Mesenchymal stem cell (in vitro differentiated cells and primary cell): Measurements from ENCODE around the gene SP3. TPM values are rescaled to one million over a fixed set of nuclear protein-coding genes. Genes with fewer than 3 reads are reported as not detected.

Source experiments
- DNase-seq: peaks from one replicate; pipeline ENCODE4 v3.0.0-alpha.2; 2013
- H2AFZ ChIP-seq: one replicate; pipeline ENCODE4 v1.6.1; 2013; ENCODE audit warnings: low read depth, mild to moderate bottlenecking, control low read depth, inconsistent platforms, low read length, moderate library complexity
- H2AK5ac ChIP-seq: 2 replicates; pipeline ENCODE4 v1.6.1; 2013; ENCODE audit warnings: low read length, moderate library complexity, mild to moderate bottlenecking, inconsistent platforms; ENCODE audit not compliant: severe bottlenecking
- H2BK120ac ChIP-seq: one replicate; pipeline ENCODE4 v1.6.1; 2013; ENCODE audit warnings: low read depth, mild to moderate bottlenecking, inconsistent platforms, low read length, moderate library complexity
- H2BK12ac ChIP-seq, 2 experiments: one replicate each; pipeline ENCODE4 v1.6.1; 2013; ENCODE audit warnings: inconsistent platforms in 2 of 2, low read length in 2 of 2, mild to moderate bottlenecking in 2 of 2, moderate library complexity in 2 of 2, control low read depth in 1 of 2
- H2BK15ac ChIP-seq: one replicate; pipeline ENCODE4 v1.6.1; 2013; ENCODE audit warnings: mild to moderate bottlenecking, low read depth, inconsistent platforms; ENCODE audit not compliant: poor library complexity, severe bottlenecking
- H2BK5ac ChIP-seq: 2 replicates; pipeline ENCODE4 v1.6.1; 2013; ENCODE audit warnings: low read depth, mild to moderate bottlenecking, low read length, control low read depth, inconsistent platforms; ENCODE audit not compliant: poor library complexity, severe bottlenecking
- H3K14ac ChIP-seq, 2 experiments: one replicate each; pipeline ENCODE4 v1.6.1; 2013; ENCODE audit warnings: inconsistent platforms in 2 of 2, low read length in 2 of 2, control low read depth in 1 of 2, mild to moderate bottlenecking in 1 of 2, moderate library complexity in 1 of 2
- H3K18ac ChIP-seq, 2 experiments: one replicate each; pipeline ENCODE4 v1.6.1; 2013; ENCODE audit warnings: inconsistent platforms in 2 of 2, low read length in 2 of 2, control low read depth in 1 of 2, low read depth in 1 of 2, mild to moderate bottlenecking in 1 of 2
- H3K23ac ChIP-seq, 2 experiments: one replicate each; pipeline ENCODE4 v1.6.1; 2013; ENCODE audit warnings: inconsistent platforms in 2 of 2, low read length in 2 of 2, mild to moderate bottlenecking in 2 of 2, moderate library complexity in 2 of 2, control low read depth in 1 of 2
- H3K27ac ChIP-seq: 2 replicates; pipeline ENCODE4 v1.5.1; 2013; ENCODE audit warnings: mild to moderate bottlenecking, moderate library complexity, low read length, control low read depth, inconsistent platforms; ENCODE audit not compliant: poor library complexity, severe bottlenecking
- H3K27me3 ChIP-seq, 2 experiments: 2 replicates each; pipeline versions ENCODE4 v1.6.1 to v1.7.0; 2013; ENCODE audit warnings: low read length in 2 of 2, mild to moderate bottlenecking in 2 of 2, moderate library complexity in 2 of 2, control low read depth in 1 of 2, inconsistent platforms in 1 of 2; ENCODE audit not compliant: control insufficient read depth in 1 of 2, insufficient read depth in 1 of 2
- H3K36me3 ChIP-seq, 2 experiments: 2 replicates each; pipeline versions ENCODE4 v1.6.1 to v1.7.0; 2013; ENCODE audit warnings: low read length in 2 of 2, control low read depth in 1 of 2, inconsistent platforms in 1 of 2, low read depth in 1 of 2, mild to moderate bottlenecking in 1 of 2; ENCODE audit not compliant: insufficient read depth in 2 of 2, control insufficient read depth in 1 of 2
- H3K4ac ChIP-seq, 2 experiments: one replicate each; pipeline ENCODE4 v1.6.1; 2013; ENCODE audit warnings: inconsistent platforms in 2 of 2, low read length in 2 of 2, mild to moderate bottlenecking in 2 of 2, moderate library complexity in 2 of 2, control low read depth in 1 of 2, low read depth in 1 of 2
- H3K4me1 ChIP-seq: 2 replicates; pipeline ENCODE4 v1.6.1; 2013; ENCODE audit warnings: low read depth, low read length, control low read depth; ENCODE audit not compliant: control insufficient read depth, insufficient read depth
- H3K4me2 ChIP-seq: 2 replicates; pipeline ENCODE4 v1.6.1; 2013; ENCODE audit warnings: low read length, mild to moderate bottlenecking, inconsistent platforms; ENCODE audit not compliant: poor library complexity, severe bottlenecking
- H3K4me3 ChIP-seq, 2 experiments: 2 replicates each; pipeline versions ENCODE4 v1.5.1 to v1.7.0; 2013; ENCODE audit warnings: low read length in 2 of 2, mild to moderate bottlenecking in 2 of 2, control low read depth in 1 of 2, low read depth in 1 of 2; ENCODE audit not compliant: insufficient read depth in 1 of 2
- H3K79me1 ChIP-seq: replicated peaks from 2 replicates; pipeline ENCODE4 v1.6.1; 2013; ENCODE audit warnings: mild to moderate bottlenecking, control low read depth, low read length, inconsistent platforms; ENCODE audit not compliant: poor library complexity, severe bottlenecking
- H3K9ac ChIP-seq: 2 replicates; pipeline ENCODE4 v1.7.0; 2013; ENCODE audit warnings: mild to moderate bottlenecking, low read length, moderate library complexity
- H3K9me3 ChIP-seq: 2 replicates; pipeline ENCODE4 v1.7.0; 2013; ENCODE audit warnings: mild to moderate bottlenecking, low read length; ENCODE audit not compliant: control insufficient read depth
- H4K8ac ChIP-seq: one replicate; pipeline ENCODE4 v1.6.1; 2013; ENCODE audit warnings: inconsistent platforms, mild to moderate bottlenecking, low read length, moderate library complexity
- H4K91ac ChIP-seq: one replicate; pipeline ENCODE4 v1.6.1; 2013; ENCODE audit warnings: mild to moderate bottlenecking, low read length, inconsistent platforms
- WGBS: methylation state at CpG from one replicate; pipeline ENCODE4 v1.1.7; 2013; ENCODE audit warnings: mixed read lengths; 5-methylcytosine and 5-hydroxymethylcytosine counted together
- polyA plus RNA-seq, 2 experiments: library from polyadenylated mRNA; stranded (reverse); fragments of 200-250 nt; gene quantifications; one replicate each; pipeline ENCODE4 v1.2.3, GENCODE V29; 2013

Gene SP3
- 25.1 TPM for polyA plus RNA-seq (2013, experiment 1 of 2)
- 24.7 TPM for polyA plus RNA-seq (2013, experiment 2 of 2)

DNA sequence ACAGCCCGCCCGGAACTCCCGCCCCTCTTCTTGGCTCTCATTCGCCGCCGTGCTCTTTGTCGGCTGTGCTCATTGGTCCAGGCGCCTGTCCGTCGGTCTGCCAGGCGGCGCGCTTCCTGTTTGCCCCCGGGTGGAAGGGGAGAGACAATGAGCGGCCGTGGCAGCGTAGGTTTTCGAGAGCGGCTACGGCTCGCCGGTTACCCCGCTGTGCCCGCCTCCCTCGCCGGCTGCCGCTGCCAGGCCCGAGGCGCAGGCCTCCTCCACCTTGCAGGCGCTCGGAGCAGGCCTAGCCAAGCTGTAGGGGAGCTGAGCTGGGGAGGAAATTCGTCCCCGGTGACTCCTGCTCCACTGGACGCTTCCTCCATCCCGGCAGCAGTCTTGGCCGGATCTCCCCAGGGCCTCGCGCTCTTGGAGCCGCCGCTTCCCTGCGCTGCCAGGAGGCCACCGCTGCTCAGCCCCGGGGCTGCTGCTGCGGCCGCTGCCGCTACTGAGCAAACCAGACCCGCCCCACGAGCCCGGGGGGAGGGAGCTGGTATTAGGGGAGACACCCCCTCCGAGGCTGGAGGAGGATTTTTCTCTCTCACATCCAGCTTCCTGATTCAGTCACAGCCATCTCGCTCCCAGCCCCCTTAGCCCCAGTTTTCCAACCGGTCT lies at the start of gene SP3:
TSS of gene SP3 (minus strand) at position 2 of the 654 bp plus-strand sequence. CDS start 202 bp downstream, outside the sequence.
- peak within 1 kb of the TSS; percentile 98 for H3K9ac ChIP-seq
- H4K8ac ChIP-seq, result peak within 1 kb of the TSS; percentile 100
- H3K36me3 ChIP-seq, result peaks cover 0 to 11% of the 10 kb centered on the region in 2 experiments
- H3K27me3 ChIP-seq, result no peaks in the 10 kb centered on the region
- peak within 1 kb of the TSS in 1 of 2 experiments; percentile 97 for H2BK12ac ChIP-seq
- peak within 1 kb of the TSS; percentile 85 for H3K4me2 ChIP-seq
- WGBS, result 0% methylated on average over 30 of the region's 52 CpGs
- H2BK5ac ChIP-seq, result peak within 1 kb of the TSS; percentile 99
- H4K91ac ChIP-seq, result peak within 1 kb of the TSS; percentile 100
- peak within 1 kb of the TSS; percentile 92 for H2AK5ac ChIP-seq
- H3K4ac ChIP-seq, result peak within 1 kb of the TSS; percentile 100
- H3K14ac ChIP-seq, result peak within 1 kb of the TSS; percentile 77 to 100
- no peaks in the 10 kb centered on the region for H3K4me1 ChIP-seq
- DNase-seq, result peak; percentile 98
- peak within 1 kb of the TSS; percentile 99 for H3K27ac ChIP-seq
- no peaks in the 10 kb centered on the region for H3K79me1 ChIP-seq
- peak within 1 kb of the TSS; percentile 90 to 99 for H3K4me3 ChIP-seq
- peak within 1 kb of the TSS; percentile 85 for H2AFZ ChIP-seq
- H3K23ac ChIP-seq, result peak within 1 kb of the TSS; percentile 100
- H2BK120ac ChIP-seq, result peak within 1 kb of the TSS; percentile 96
- H3K9me3 ChIP-seq, result peaks cover 5% of the 10 kb centered on the region
- H2BK15ac ChIP-seq, result peak within 1 kb of the TSS; percentile 92
- peak within 1 kb of the TSS; percentile 100 for H3K18ac ChIP-seq

DNA sequence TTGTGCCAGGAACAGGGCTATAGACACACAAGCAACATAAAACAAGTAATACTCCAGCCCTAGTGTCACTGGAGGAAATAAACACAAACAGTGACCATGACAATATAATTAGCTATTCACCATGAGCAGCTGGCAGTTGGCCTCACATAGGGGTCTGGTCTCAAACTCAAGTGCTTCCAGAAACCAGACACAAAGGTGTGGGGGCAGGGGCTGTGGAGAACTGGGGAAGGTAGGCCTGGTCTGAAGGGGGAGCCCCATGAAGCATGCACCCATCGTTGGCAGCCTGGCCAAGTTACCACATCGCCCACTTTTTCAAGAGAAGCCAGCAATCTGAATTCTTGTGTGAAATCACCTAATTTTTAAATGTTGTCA lies 49.5 kb upstream of the SP3 start:
- no peaks in the 10 kb centered on the region for H3K36me3 ChIP-seq
- H3K18ac ChIP-seq, result no peak overlapping the region
- no peaks in the 10 kb centered on the region for H3K79me1 ChIP-seq
- H3K27ac ChIP-seq, result no peak overlapping the region
- H3K4me3 ChIP-seq, result peak overlapping the region in 1 of 2 experiments; percentile 81
- no peak overlapping the region for H2BK12ac ChIP-seq
- H3K23ac ChIP-seq, result no peak overlapping the region
- H4K91ac ChIP-seq, result no peak overlapping the region
- H2AFZ ChIP-seq, result no peak overlapping the region
- no peak overlapping the region for H2BK120ac ChIP-seq
- H3K14ac ChIP-seq, result no peak overlapping the region
- no peak overlapping the region for H2BK15ac ChIP-seq
- peak overlapping the region; percentile 99 for H3K9ac ChIP-seq
- H3K4me2 ChIP-seq, result no peak overlapping the region
- no peaks in the 10 kb centered on the region for H3K4me1 ChIP-seq
- DNase-seq, result no peak
- no peak overlapping the region for H4K8ac ChIP-seq
- no peak overlapping the region for H2AK5ac ChIP-seq
- H3K9me3 ChIP-seq, result no peaks in the 10 kb centered on the region
- no peaks in the 10 kb centered on the region for H3K27me3 ChIP-seq
- WGBS, result 88% methylated on average over 2 of the region's 2 CpGs
- H2BK5ac ChIP-seq, result no peak overlapping the region
- H3K4ac ChIP-seq, result no peak overlapping the region

DNA sequence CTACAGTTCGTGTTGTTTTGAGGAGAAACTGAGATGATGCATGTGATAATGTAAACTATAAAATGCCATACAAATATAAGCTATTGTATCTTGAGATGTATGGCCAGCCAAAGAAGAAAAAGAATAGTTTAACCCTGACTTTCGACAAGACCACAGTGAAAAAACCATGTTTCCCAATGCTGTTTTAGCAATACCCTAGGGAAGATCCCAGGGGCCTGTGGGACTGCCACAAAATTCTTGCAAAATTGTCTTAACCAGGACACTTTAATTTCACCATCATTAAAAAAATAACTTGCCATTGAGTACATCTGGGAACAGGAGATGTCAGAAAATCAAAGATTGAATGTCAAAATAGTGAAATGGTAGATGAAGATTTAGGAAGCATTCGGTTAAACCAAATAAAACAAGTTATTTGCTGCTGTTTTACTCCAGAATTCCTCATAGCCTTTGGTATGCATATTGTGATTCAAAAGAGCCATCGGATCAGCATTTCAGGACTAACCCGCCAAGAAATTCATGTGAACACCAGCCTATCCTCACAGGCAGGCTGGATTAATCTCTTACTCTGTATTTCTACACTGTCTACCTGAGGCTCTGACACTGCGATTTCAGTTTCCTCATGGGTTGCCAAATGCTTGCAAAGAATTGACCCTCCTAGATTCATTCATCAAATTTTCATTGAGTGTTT lies 49.0 kb upstream of the SP3 start:
- WGBS, result 63% methylated on average over 5 of the region's 6 CpGs
- no peak overlapping the region for H2BK12ac ChIP-seq
- H4K8ac ChIP-seq, result no peak overlapping the region

DNA sequence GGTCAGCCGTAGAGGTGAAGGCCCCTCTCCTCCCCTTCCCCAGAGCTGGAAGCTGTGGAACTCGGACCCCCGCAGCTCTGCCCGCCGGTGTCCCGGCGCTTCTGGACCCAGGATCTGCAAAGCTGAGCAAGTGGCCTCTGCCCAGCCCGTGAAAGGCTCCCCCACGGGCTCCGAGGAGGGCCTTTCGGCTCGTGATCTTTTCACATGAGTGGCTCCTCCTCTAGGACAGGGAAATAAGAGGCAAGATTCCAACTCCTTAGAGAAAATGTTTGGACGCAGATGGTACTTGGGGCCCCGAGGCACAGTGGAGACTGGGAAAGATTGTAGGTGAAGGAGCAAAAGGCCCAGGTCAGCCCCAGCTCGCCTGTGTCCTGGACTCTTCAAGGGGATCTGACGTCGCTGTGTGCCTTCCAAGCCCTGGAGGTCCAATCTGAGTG lies 48.2 kb upstream of the SP3 start:
- Histone ChIP-seq H3K23ac (no peak overlapping the region), H3K27ac (no peak overlapping the region), H3K14ac (no peak overlapping the region), H3K9ac (peak overlapping the region; percentile 99), H2BK120ac (peak overlapping the region; percentile 94), H2BK5ac (no peak overlapping the region), H3K18ac (peak overlapping the region; percentile 84 to 94), H4K91ac (peak overlapping the region; percentile 93), H3K79me1 (no peaks in the 10 kb centered on the region), H3K4me1 (no peaks in the 10 kb centered on the region), H2BK12ac (peak overlapping the region in 1 of 2 experiments; percentile 66), H2BK15ac (peak overlapping the region; percentile 98), H3K4me3 (peak overlapping the region in 1 of 2 experiments; percentile 81), H3K27me3 (no peaks in the 10 kb centered on the region), H2AK5ac (no peak overlapping the region), H3K36me3 (no peaks in the 10 kb centered on the region), H3K4ac (peak overlapping the region; percentile 63 to 75), H3K9me3 (no peaks in the 10 kb centered on the region), H4K8ac (peak overlapping the region; percentile 98), H2AFZ (peak overlapping the region; percentile 84), H3K4me2 (peak overlapping the region; percentile 27)
- DNase-seq, result no peak
- WGBS, result 34% methylated on average over 17 of the region's 17 CpGs

More for the DNA sequence above, 49.0 kb upstream of the SP3 start:
- peak overlapping the region in 1 of 2 experiments; percentile 81 for H3K4me3 ChIP-seq
- no peaks in the 10 kb centered on the region for H3K27me3 ChIP-seq
- no peak overlapping the region for H3K18ac ChIP-seq
- H3K27ac ChIP-seq, result no peak overlapping the region
- no peak overlapping the region for H4K91ac ChIP-seq
- H2AFZ ChIP-seq, result no peak overlapping the region
- H3K9me3 ChIP-seq, result no peaks in the 10 kb centered on the region
- H3K9ac ChIP-seq, result peak overlapping the region; percentile 99
- no peak overlapping the region for H3K4ac ChIP-seq
- H3K36me3 ChIP-seq, result no peaks in the 10 kb centered on the region
- no peaks in the 10 kb centered on the region for H3K79me1 ChIP-seq
- no peak overlapping the region for H3K23ac ChIP-seq
- no peak for DNase-seq
- H2BK5ac ChIP-seq, result no peak overlapping the region
- no peak overlapping the region for H3K14ac ChIP-seq
- H2AK5ac ChIP-seq, result no peak overlapping the region
- no peak overlapping the region for H2BK15ac ChIP-seq
- no peak overlapping the region for H2BK120ac ChIP-seq
- H3K4me1 ChIP-seq, result no peaks in the 10 kb centered on the region
- H3K4me2 ChIP-seq, result no peak overlapping the region
